Ovary (tissue), 3 donors: Measurements from ENCODE around the gene HPCAL1.

Source experiments
- CTCF ChIP-seq, 3 donors: fragments of 450-650 bp in 2 of 3; fragments of 200-600 bp in 1 of 3; IDR thresholded peaks; one replicate each; pipeline versions ENCODE4 v1.5.1 to v1.8.0; 2016 to 2022; ENCODE audit warnings: antibody characterized with exemption in 3 of 3, mild to moderate bottlenecking in 1 of 3
- EP300 ChIP-seq: sonication (generic); formaldehyde crosslinking; IDR thresholded peaks from one replicate; pipeline ENCODE4 v1.6.1; 2017; ENCODE audit warnings: antibody characterized with exemption
- POLR2A ChIP-seq: fragments of 450-650 bp; IDR thresholded peaks from one replicate; pipeline ENCODE4 v1.6.1; 2017; ENCODE audit warnings: antibody characterized with exemption, mild to moderate bottlenecking, moderate library complexity
- donor health status: DM: no; HTN: no; CAD: no.

GRCh38 chr2:10356439-10356811 is 53.7 kb downstream of the HPCAL1 start:
- TF ChIP-seq CTCF (IDR thresholded peaks at IDR 0.05) (no peak), POLR2A (no peak), EP300 (no peak)
